ENCODE data around the gene CHGA. TPM values are rescaled to one million over a fixed set of nuclear protein-coding genes. Genes with fewer than 3 reads are reported as not detected.

CHGA gene
- total and polyA plus RNA-seq, 2 of the 13 experiments (the other 11 are each of a cell fraction or from before 2014, with no cell fraction given): not detected

- 96% methylated on average over 3 of the region's 12 CpGs for WGBS (ENCODE audit: low lambda C conversion rate)
- FAIRE-seq (no peak), DNase-seq (ENCODE audit: low spot score) (no peak), ATAC-seq (no peak)
- peaks cover 2 to 5% of the 10 kb centered on the region in 2 experiments; a peak in 3 of 5 replicates for H3K36me3 ChIP-seq (replicated peaks in 1 of 2; ENCODE audit: control insufficient read depth in 1 of 2, insufficient read depth in 2 of 2, low read length in 2 of 2)
- H3K9me3 ChIP-seq (ENCODE audit: low read length): no peaks in the 10 kb centered on the region
- H3K4me2 ChIP-seq (ENCODE audit: low read depth, low read length): no peak overlapping the region
- H3K4me3 ChIP-seq (replicated peaks in 1 of 3; ENCODE audit: insufficient read depth in 1 of 3, low read depth in 2 of 3, low read length in 3 of 3): no peak overlapping the region
- no peak overlapping the region for H3K9ac ChIP-seq (ENCODE audit: insufficient read depth, low read depth, low read length)
- in situ Hi-C loops (cut with HindIII; ENCODE audit: extremely low pct_ligation_motif_present, low pct_unique_long_range_greater_than_20kb) (no loop called here), intact Hi-C loops (cut with micrococcal nuclease; ENCODE audit: unreplicated experiment) (no loop called here)
- ChIA-PET CTCF (ENCODE audit: low intra/inter-chr PET ratio, low total read pairs) (no interaction called here), POLR2A (no interaction called here)
- no peaks in the 10 kb centered on the region for H3K27me3 ChIP-seq (ENCODE audit: control insufficient read depth in 1 of 2, insufficient read depth in 2 of 2, low read length in 2 of 2)
- no TSS peak for BruUV-seq (replicated peaks)
- H2AFZ ChIP-seq (ENCODE audit: low read length): no peak overlapping the region
- no peaks in the 10 kb centered on the region for H4K20me1 ChIP-seq (ENCODE audit: insufficient read depth, low read length)
- H3K79me2 ChIP-seq (ENCODE audit: insufficient read depth, low read length): no peaks in the 10 kb centered on the region
- TF ChIP-seq SOX6 (IDR thresholded peaks at IDR 0.05): no peak
- TF ChIP-seq SOX6 (CRISPR knock-in tag; IDR thresholded peaks at IDR 0.05): no peak
- no peak for TF ChIP-seq SAP130 (CRISPR knock-in tag; IDR thresholded peaks at IDR 0.05; ENCODE audit: low read depth)
- no peak for TF ChIP-seq ZNF75D (CRISPR knock-in tag; IDR thresholded peaks at IDR 0.05; ENCODE audit: borderline replicate concordance)
- no peak for TF ChIP-seq RNF2 (conservative IDR thresholded peaks at IDR 0.05; ENCODE audit: low read depth)
- no peak for TF ChIP-seq GATAD2A (CRISPR knock-in tag; IDR thresholded peaks at IDR 0.05)
- no peak for TF ChIP-seq HNRNPLL (IDR thresholded peaks at IDR 0.05; ENCODE audit: low read depth, low read length, poor library complexity, severe bottlenecking)
- H3K27ac ChIP-seq (ENCODE audit: extremely low read length, insufficient read depth, low read length): no peak overlapping the region
- H3K4me1 ChIP-seq (ENCODE audit: insufficient read depth, low read length): no peaks in the 10 kb centered on the region
Observed at GRCh38 chr14:92944976-92945375, 22.0 kb downstream of the CHGA start.

GRCh38 chr14:92945544-92945943 is 22.6 kb downstream of the CHGA start:
- ATAC-seq: no peak
- no peak overlapping the region for H3K4me2 ChIP-seq (ENCODE audit: low read depth, low read length)

More at GRCh38 chr14:92945544-92945943, 22.6 kb downstream of the CHGA start:
- DNase-seq (ENCODE audit: low spot score) (no peak), FAIRE-seq (no peak)
- Histone ChIP-seq H3K79me2 (ENCODE audit: insufficient read depth, low read length) (no peaks in the 10 kb centered on the region), H3K27ac (ENCODE audit: extremely low read length, insufficient read depth, low read length) (no peak overlapping the region), H3K9ac (ENCODE audit: insufficient read depth, low read depth, low read length) (no peak overlapping the region), H3K27me3 (ENCODE audit: control insufficient read depth in 1 of 2, insufficient read depth in 2 of 2, low read length in 2 of 2) (no peaks in the 10 kb centered on the region; a peak in 1 of 5 replicates), H2AFZ (ENCODE audit: low read length) (no peak overlapping the region), H3K4me1 (ENCODE audit: insufficient read depth, low read length) (no peaks in the 10 kb centered on the region), H3K9me3 (ENCODE audit: low read length) (no peaks in the 10 kb centered on the region), H4K20me1 (ENCODE audit: insufficient read depth, low read length) (no peaks in the 10 kb centered on the region), H3K4me3 (replicated peaks in 1 of 3; ENCODE audit: insufficient read depth in 1 of 3, low read depth in 2 of 3, low read length in 3 of 3) (no peak overlapping the region), H3K36me3 (replicated peaks in 1 of 2; ENCODE audit: control insufficient read depth in 1 of 2, insufficient read depth in 2 of 2, low read length in 2 of 2) (peaks cover 4 to 5% of the 10 kb centered on the region in 2 experiments; a peak in 3 of 5 replicates)
- in situ Hi-C loops (cut with HindIII; ENCODE audit: extremely low pct_ligation_motif_present, low pct_unique_long_range_greater_than_20kb): no loop called here
- intact Hi-C loops (cut with micrococcal nuclease; ENCODE audit: unreplicated experiment): no loop called here
- TF ChIP-seq ZNF550 (CRISPR knock-in tag; IDR thresholded peaks at IDR 0.05; ENCODE audit: borderline replicate concordance): no peak
- no peak for TF ChIP-seq GABPB1 (CRISPR knock-in tag; IDR thresholded peaks at IDR 0.05)
- no peak for TF ChIP-seq LCORL (IDR thresholded peaks at IDR 0.05)
- no peak for TF ChIP-seq LCORL (CRISPR knock-in tag; IDR thresholded peaks at IDR 0.05)
- no peak for TF ChIP-seq STAT5B (CRISPR knock-in tag; IDR thresholded peaks at IDR 0.05)
- no peak for TF ChIP-seq LRRFIP1 (CRISPR knock-in tag; conservative IDR thresholded peaks at IDR 0.05)
- WGBS (ENCODE audit: low lambda C conversion rate): 97% methylated on average over 5 of the region's 12 CpGs
- CTCF ChIA-PET (ENCODE audit: low intra/inter-chr PET ratio, low total read pairs): no interaction called here
- no TSS peak for BruUV-seq (replicated peaks)
- POLR2A ChIA-PET: no interaction called here
